IgD-negative memory B cell (primary cell): Measurements from ENCODE around the gene LRRC74A. TPM values are rescaled to one million over a fixed set of nuclear protein-coding genes. Genes with fewer than 3 reads are reported as not detected.
A peak's percentile ranks its signal among the peaks of the same experiment; 100 is the strongest.

Experiments
- H3K27ac Mint-ChIP-seq, 3 donors: one replicate each; pipeline ENCODE4 v1.8.0; 2020 to 2022; ENCODE audit warnings: mild to moderate bottlenecking in 3 of 3, mixed read lengths in 3 of 3, moderate library complexity in 1 of 3
- H3K27me3 Mint-ChIP-seq: one replicate; pipeline ENCODE4 v1.8.0; 2021; ENCODE audit warnings: mixed read lengths
- H3K36me3 Mint-ChIP-seq: one replicate; pipeline ENCODE4 v1.8.0; 2020; ENCODE audit warnings: mild to moderate bottlenecking, mixed read lengths
- H3K4me1 Mint-ChIP-seq, 3 donors: one replicate each; pipeline ENCODE4 v1.8.0; 2020 to 2022; ENCODE audit warnings: mixed read lengths in 3 of 3, mild to moderate bottlenecking in 1 of 3
- H3K4me3 Mint-ChIP-seq, 4 donors: one replicate each; pipeline ENCODE4 v1.8.0; 2020 to 2022; ENCODE audit warnings: mild to moderate bottlenecking in 4 of 4, mixed read lengths in 4 of 4, moderate library complexity in 3 of 4
- H3K9me3 Mint-ChIP-seq, 3 donors: one replicate each; pipeline ENCODE4 v1.8.0; 2020 to 2021; ENCODE audit warnings: mixed read lengths in 3 of 3, mild to moderate bottlenecking in 1 of 3
- polyA plus RNA-seq: library from polyadenylated mRNA; unstranded; fragments of 300-500 nt; fragmentation: Illumina TruSeq; gene quantifications from one replicate; pipeline ENCODE4 v1.2.3, GENCODE V29; 2021

Gene LRRC74A
- polyA plus RNA-seq, 1 donor from 2014 or later, result not detected

GRCh38 chr14:76855066-76855465, 28.9 kb downstream of the LRRC74A start:
- Mint-ChIP-seq H3K27me3 (peaks cover 13% of the 10 kb centered on the region), H3K4me1 (no peaks in the 10 kb centered on the region), H3K9me3 (peaks cover 0 to 2% (median 0%) of the 10 kb centered on the region in 3 donors), H3K36me3 (no peaks in the 10 kb centered on the region), H3K4me3 (no peak overlapping the region), H3K27ac (no peak overlapping the region)

- Mint-ChIP-seq H3K9me3 (peaks cover 0 to 2% (median 0%) of the 10 kb centered on the region in 3 donors), H3K36me3 (no peaks in the 10 kb centered on the region), H3K4me3 (no peak overlapping the region), H3K27me3 (peaks cover 13% of the 10 kb centered on the region), H3K27ac (no peak overlapping the region), H3K4me1 (no peaks in the 10 kb centered on the region)
Measured at GRCh38 chr14:76856769-76857168, 30.6 kb downstream of the LRRC74A start.

- Mint-ChIP-seq H3K27ac (peak overlapping the region in 1 of 3 donors; percentile 36), H3K9me3 (peaks cover 0 to 2% (median 0%) of the 10 kb centered on the region in 3 donors), H3K27me3 (peaks cover 4% of the 10 kb centered on the region), H3K36me3 (no peaks in the 10 kb centered on the region), H3K4me3 (peak overlapping the region in 1 of 4 donors; percentile 8), H3K4me1 (peaks cover 6 to 17% (median 6%) of the 10 kb centered on the region in 3 donors)
Measured at GRCh38 chr14:76861574-76862255, 35.5 kb downstream of the LRRC74A start.

GRCh38 chr14:76862546-76863282, 36.5 kb downstream of the LRRC74A start:
- Mint-ChIP-seq H3K36me3 (no peaks in the 10 kb centered on the region), H3K4me3 (peak overlapping the region in 1 of 4 donors; percentile 46), H3K27me3 (peaks cover 4% of the 10 kb centered on the region), H3K9me3 (no peaks in the 10 kb centered on the region), H3K4me1 (peaks cover 10 to 21% (median 10%) of the 10 kb centered on the region in 3 donors), H3K27ac (peak overlapping the region in 1 of 3 donors; percentile 3)

- Mint-ChIP-seq H3K9me3 (no peaks in the 10 kb centered on the region), H3K27ac (peak overlapping the region in 1 of 3 donors; percentile 70), H3K4me1 (peaks cover 13 to 24% (median 13%) of the 10 kb centered on the region in 3 donors), H3K36me3 (no peaks in the 10 kb centered on the region), H3K27me3 (peaks cover 4% of the 10 kb centered on the region), H3K4me3 (peak overlapping the region in 2 of 4 donors; percentile 39 to 43)
Measured at GRCh38 chr14:76863724-76864407, 37.7 kb downstream of the LRRC74A start.

GRCh38 chr14:76866456-76866855, 40.2 kb downstream of the LRRC74A start:
- Mint-ChIP-seq H3K36me3 (no peaks in the 10 kb centered on the region), H3K4me1 (peaks cover 13 to 24% (median 13%) of the 10 kb centered on the region in 3 donors), H3K9me3 (no peaks in the 10 kb centered on the region), H3K27ac (no peak overlapping the region), H3K4me3 (no peak overlapping the region), H3K27me3 (peaks cover 13% of the 10 kb centered on the region)

- Mint-ChIP-seq H3K9me3 (no peaks in the 10 kb centered on the region), H3K27ac (peak overlapping the region in 1 of 3 donors; percentile 28), H3K4me3 (peak overlapping the region in 1 of 4 donors; percentile 66), H3K27me3 (peaks cover 11% of the 10 kb centered on the region), H3K4me1 (peaks cover 9 to 21% (median 11%) of the 10 kb centered on the region in 3 donors), H3K36me3 (no peaks in the 10 kb centered on the region)
Measured at GRCh38 chr14:76867516-76868453, 41.6 kb downstream of the LRRC74A start.

- Mint-ChIP-seq H3K27me3 (peaks cover 11% of the 10 kb centered on the region), H3K27ac (no peak overlapping the region), H3K9me3 (no peaks in the 10 kb centered on the region), H3K36me3 (no peaks in the 10 kb centered on the region), H3K4me3 (no peak overlapping the region), H3K4me1 (peaks cover 7 to 15% (median 13%) of the 10 kb centered on the region in 3 donors)
Measured at GRCh38 chr14:76868454-76869170, 42.4 kb downstream of the LRRC74A start.

GRCh38 chr14:76870166-76870565, 44.0 kb downstream of the LRRC74A start:
- H3K27me3 Mint-ChIP-seq, result peaks cover 11% of the 10 kb centered on the region
- no peak overlapping the region for H3K4me3 Mint-ChIP-seq
- peaks cover 7 to 11% (median 7%) of the 10 kb centered on the region in 3 donors for H3K4me1 Mint-ChIP-seq
- no peak overlapping the region for H3K27ac Mint-ChIP-seq
- H3K36me3 Mint-ChIP-seq, result no peaks in the 10 kb centered on the region
- H3K9me3 Mint-ChIP-seq, result no peaks in the 10 kb centered on the region

- no peaks in the 10 kb centered on the region for H3K9me3 Mint-ChIP-seq
- H3K4me3 Mint-ChIP-seq, result no peak overlapping the region
- H3K36me3 Mint-ChIP-seq, result no peaks in the 10 kb centered on the region
- H3K27ac Mint-ChIP-seq, result no peak overlapping the region
- H3K4me1 Mint-ChIP-seq, result peaks cover under 1 to 5% (median 1%) of the 10 kb centered on the region in 3 donors
- H3K27me3 Mint-ChIP-seq, result peaks cover 11% of the 10 kb centered on the region
Measured at GRCh38 chr14:76872796-76873432, 46.7 kb downstream of the LRRC74A start.

GRCh38 chr14:76874734-76875133, 48.5 kb downstream of the LRRC74A start:
- Mint-ChIP-seq H3K9me3 (no peaks in the 10 kb centered on the region), H3K4me1 (peaks cover 0 to 4% (median 0%) of the 10 kb centered on the region in 3 donors), H3K36me3 (no peaks in the 10 kb centered on the region)

GRCh38 chr14:76876076-76876475, 49.9 kb downstream of the LRRC74A start:
- Mint-ChIP-seq H3K4me3 (no peak overlapping the region), H3K36me3 (no peaks in the 10 kb centered on the region), H3K27me3 (no peaks in the 10 kb centered on the region), H3K4me1 (peaks cover 0 to 4% (median 0%) of the 10 kb centered on the region in 3 donors), H3K27ac (no peak overlapping the region), H3K9me3 (no peaks in the 10 kb centered on the region)

More at GRCh38 chr14:76874734-76875133, 48.5 kb downstream of the LRRC74A start:
- H3K4me3 Mint-ChIP-seq, result no peak overlapping the region
- peaks cover 10% of the 10 kb centered on the region for H3K27me3 Mint-ChIP-seq
- H3K27ac Mint-ChIP-seq, result no peak overlapping the region

GRCh38 chr14:76877871-76878270, 51.7 kb downstream of the LRRC74A start:
- Mint-ChIP-seq H3K27ac (no peak overlapping the region), H3K27me3 (no peaks in the 10 kb centered on the region), H3K4me3 (no peak overlapping the region), H3K9me3 (no peaks in the 10 kb centered on the region), H3K4me1 (peaks cover 0 to 3% (median 0%) of the 10 kb centered on the region in 3 donors), H3K36me3 (no peaks in the 10 kb centered on the region)
